Ovary (tissue), 9 donors: ENCODE measurements around the gene GOLGA7B. TPM values are rescaled to one million over a fixed set of nuclear protein-coding genes. Genes with fewer than 3 reads are reported as not detected.

Experiments
- DNase-seq, 5 donors: peaks; one replicate each; pipeline ENCODE4 v3.0.0-alpha.2; 2019 to 2020
- H3K27ac ChIP-seq, 2 donors: fragments of 200-600 bp; one replicate each; pipeline versions ENCODE4 v1.5.1 to v1.8.0; 2019 to 2022
- H3K27me3 ChIP-seq: fragments of 200-600 bp; one replicate; pipeline ENCODE4 v1.8.0; 2022
- H3K36me3 ChIP-seq: fragments of 200-600 bp; sonication (generic); one replicate; pipeline ENCODE4 v1.5.1; 2019
- H3K4me1 ChIP-seq: one replicate; pipeline ENCODE4 v1.8.1; 2013; ENCODE audit warnings: mild to moderate bottlenecking, moderate library complexity; ENCODE audit not compliant: insufficient read depth
- H3K4me3 ChIP-seq: fragments of 200-600 bp; sonication (generic); one replicate; pipeline ENCODE4 v1.5.1; 2017
- H3K9me3 ChIP-seq, 2 donors: fragments of 200-600 bp in 1 of 2; sonication (generic) in 1 of 2; one replicate each; pipeline versions ENCODE4 v1.5.1 to v1.8.1; 2013 to 2019; ENCODE audit warnings: mild to moderate bottlenecking in 1 of 2, moderate library complexity in 1 of 2
- CTCF ChIP-seq, 3 donors: fragments of 450-650 bp in 2 of 3; fragments of 200-600 bp in 1 of 3; IDR thresholded peaks; one replicate each; pipeline versions ENCODE4 v1.5.1 to v1.8.0; 2016 to 2022; ENCODE audit warnings: antibody characterized with exemption in 3 of 3, mild to moderate bottlenecking in 1 of 3
- EP300 ChIP-seq: sonication (generic); formaldehyde crosslinking; IDR thresholded peaks from one replicate; pipeline ENCODE4 v1.6.1; 2017; ENCODE audit warnings: antibody characterized with exemption
- POLR2A ChIP-seq: fragments of 450-650 bp; IDR thresholded peaks from one replicate; pipeline ENCODE4 v1.6.1; 2017; ENCODE audit warnings: antibody characterized with exemption, mild to moderate bottlenecking, moderate library complexity
- WGBS, 3 donors: extraction: QIAGEN DNeasy Blood & Tissue Kit in 1 of 3; methylation state at CpG; one replicate each; pipeline versions ENCODE4 v1.1.5 to v1.1.7; 2013 to 2017; 5-methylcytosine and 5-hydroxymethylcytosine counted together
- intact Hi-C, 4 donors: fragments of 100-400 bp; cut with DNase I; formaldehyde crosslinking; loops; one replicate each; pipeline versions ENCODE4 v1.11.0 to v1.15.1; 2022 to 2023
- polyA plus RNA-seq, 2 donors: library from polyadenylated mRNA; stranded (reverse); fragments of 200-250 nt in 1 of 2; fragments of 350-450 nt in 1 of 2; fragmentation: Illumina TruSeq in 1 of 2; extraction: RNeasy Lipid Tissue Mini Kit (QIAGEN cat#74804) in 1 of 2; gene quantifications; one replicate each; pipeline ENCODE4 v1.2.3, GENCODE V29; 2013 to 2014
- total RNA-seq, 7 donors: library from RNA; depleted of rRNA in 2 of 7; stranded (reverse); fragments of >200 nt in 2 of 7; fragmentation: NEBNext Ultra II Directional in 3 of 7; extraction: Animal tissue kit (Norgen Biotek cat#: 25700) in 3 of 7; gene quantifications; one replicate each; pipeline versions ENCODE4 v1.1.0 to v1.2.4, GENCODE V29; 2016 to 2023
- donor health status: DM: no; HTN: no; CAD: no; lungs with moderate emphysema.
- donor health status: DM: no; HTN: no; CAD: no.
- donor health status: Bipolar disorder and iron deficiency.
- donor health status: DM: yes; HTN: yes; CAD: no.
- donor health status: DM: no; HTN: no; CAD: no.
- donor health status: DM: yes; HTN: yes; CAD: no.

Gene GOLGA7B
- total and polyA plus RNA-seq, 9 donors = under 0.01 to 0.30 (median 0.05) TPM; not detected in 2

DNA sequence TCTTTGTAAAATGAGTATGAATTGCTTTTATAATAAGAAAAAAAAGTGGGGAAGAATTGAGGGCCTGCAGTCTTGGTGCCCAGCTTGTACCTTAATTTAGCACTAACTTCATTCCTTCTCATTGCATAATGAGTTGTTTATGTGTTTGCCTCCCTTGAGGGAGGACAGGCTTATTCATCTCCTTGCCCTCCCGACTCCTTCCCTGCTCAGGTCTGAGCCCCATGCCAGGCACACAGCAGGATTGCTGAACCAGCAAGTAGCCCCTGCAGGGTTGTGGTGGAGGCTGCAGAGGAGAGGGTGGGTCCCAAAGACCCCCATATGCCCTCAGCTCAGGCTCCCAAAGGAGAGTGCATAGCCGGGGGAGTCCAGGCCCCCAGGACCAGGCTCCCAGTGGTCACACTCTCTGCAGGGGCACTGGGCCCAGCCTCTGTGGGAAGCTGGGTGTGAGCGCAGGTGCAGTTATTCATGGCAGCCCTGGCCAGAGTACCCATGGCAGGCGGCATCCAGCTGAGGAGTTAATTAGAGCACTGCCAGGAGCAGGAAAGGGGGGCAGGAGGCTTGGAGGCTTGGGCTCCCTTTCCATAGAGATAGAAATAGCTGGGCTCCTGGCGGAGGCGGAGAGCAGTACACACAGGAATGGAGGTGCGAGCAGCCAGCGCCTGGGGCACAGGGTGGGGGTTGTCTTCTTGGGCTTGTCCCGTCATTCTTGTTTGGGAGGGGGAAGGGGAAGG is 28.2 kb upstream of the GOLGA7B start:
- H3K36me3 ChIP-seq = no peaks in the 10 kb centered on the region
- no peaks in the 10 kb centered on the region for H3K27me3 ChIP-seq
- DNase-seq = no peak
- H3K4me1 ChIP-seq = no peaks in the 10 kb centered on the region
- no peak overlapping the region for H3K4me3 ChIP-seq
- H3K9me3 ChIP-seq = no peaks in the 10 kb centered on the region
- TF ChIP-seq POLR2A = no peak
- no peak for TF ChIP-seq EP300
- no peak for TF ChIP-seq CTCF (IDR thresholded peaks at IDR 0.05)
- whole genome bisulfite sequencing, 3 donors = 50 to 63% (median 61%) methylated on average over 9 of the region's 9 CpGs
- H3K27ac ChIP-seq = no peak overlapping the region
- intact Hi-C loops = no loop called here

DNA sequence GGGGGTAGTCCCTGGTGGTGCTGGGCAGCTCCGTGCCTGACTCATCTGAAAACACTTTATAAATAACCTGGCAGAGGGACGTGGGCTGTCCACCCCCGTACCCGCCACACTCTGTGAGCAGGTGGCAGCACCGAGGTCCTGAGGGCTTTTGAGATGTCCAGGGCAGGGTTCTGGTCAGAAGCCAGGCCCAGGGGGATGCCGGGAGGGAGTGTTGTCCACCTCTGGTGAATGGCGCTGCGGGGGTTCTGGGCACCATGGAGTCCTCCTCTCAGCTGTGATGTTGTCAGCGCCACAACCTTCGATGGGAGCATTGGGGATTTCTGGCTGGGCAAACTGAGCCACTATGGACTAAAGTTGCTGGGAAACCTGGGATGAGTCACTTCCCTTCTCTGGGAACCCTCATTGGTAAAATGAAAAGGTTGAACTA is 27.4 kb upstream of the GOLGA7B start:
- WGBS, 3 donors = 68 to 74% (median 69%) methylated on average over 10 of the region's 10 CpGs
- H3K9me3 ChIP-seq = no peaks in the 10 kb centered on the region
- no peaks in the 10 kb centered on the region for H3K36me3 ChIP-seq
- intact Hi-C loops = no loop called here
- H3K4me3 ChIP-seq = no peak overlapping the region
- no peak overlapping the region for H3K27ac ChIP-seq
- no peaks in the 10 kb centered on the region for H3K27me3 ChIP-seq
- no peaks in the 10 kb centered on the region for H3K4me1 ChIP-seq
- TF ChIP-seq POLR2A = no peak
- no peak for TF ChIP-seq CTCF (IDR thresholded peaks at IDR 0.05)
- TF ChIP-seq EP300 = no peak
- DNase-seq = no peak

GRCh38 chr10:97823734-97824133 is 25.9 kb upstream of the GOLGA7B start:
- Histone ChIP-seq H3K9me3 (no peaks in the 10 kb centered on the region), H3K27me3 (no peaks in the 10 kb centered on the region), H3K27ac (no peak overlapping the region), H3K4me3 (no peak overlapping the region), H3K36me3 (no peaks in the 10 kb centered on the region), H3K4me1 (no peaks in the 10 kb centered on the region)
- WGBS, 3 donors = 59 to 67% (median 67%) methylated on average over 12 of the region's 12 CpGs
- no peak for TF ChIP-seq EP300
- no peak for TF ChIP-seq CTCF (IDR thresholded peaks at IDR 0.05)
- TF ChIP-seq POLR2A = no peak
- DNase-seq = no peak
- intact Hi-C loops = no loop called here

- Histone ChIP-seq H3K4me1 (no peaks in the 10 kb centered on the region), H3K36me3 (no peaks in the 10 kb centered on the region), H3K9me3 (no peaks in the 10 kb centered on the region), H3K27ac (no peak overlapping the region), H3K27me3 (no peaks in the 10 kb centered on the region), H3K4me3 (no peak overlapping the region)
- WGBS, 3 donors = 65 to 76% (median 71%) methylated on average over 12 of the region's 12 CpGs
- no peak for TF ChIP-seq EP300
- TF ChIP-seq CTCF (IDR thresholded peaks at IDR 0.05) = no peak
- no peak for TF ChIP-seq POLR2A
- no peak for DNase-seq
- intact Hi-C loops = no loop called here
Measured at GRCh38 chr10:97825020-97825760, 24.5 kb upstream of the GOLGA7B start.
